Activated T-helper 1 cell treated with anti-CD3 and anti-CD28 coated beads, Interleukin-2, amount 50 U/mL, for 16 hours (primary cell): ENCODE data around the gene SEMG1.

Experiments used
- DNase-seq, 2 donors: peaks; one replicate each; pipeline ENCODE4 v3.0.0-alpha.2; 2020; ENCODE audit warnings: low read depth in 1 of 2, low spot score in 1 of 2

The SEMG1 gene, protein sequence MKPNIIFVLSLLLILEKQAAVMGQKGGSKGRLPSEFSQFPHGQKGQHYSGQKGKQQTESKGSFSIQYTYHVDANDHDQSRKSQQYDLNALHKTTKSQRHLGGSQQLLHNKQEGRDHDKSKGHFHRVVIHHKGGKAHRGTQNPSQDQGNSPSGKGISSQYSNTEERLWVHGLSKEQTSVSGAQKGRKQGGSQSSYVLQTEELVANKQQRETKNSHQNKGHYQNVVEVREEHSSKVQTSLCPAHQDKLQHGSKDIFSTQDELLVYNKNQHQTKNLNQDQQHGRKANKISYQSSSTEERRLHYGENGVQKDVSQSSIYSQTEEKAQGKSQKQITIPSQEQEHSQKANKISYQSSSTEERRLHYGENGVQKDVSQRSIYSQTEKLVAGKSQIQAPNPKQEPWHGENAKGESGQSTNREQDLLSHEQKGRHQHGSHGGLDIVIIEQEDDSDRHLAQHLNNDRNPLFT

DNA sequence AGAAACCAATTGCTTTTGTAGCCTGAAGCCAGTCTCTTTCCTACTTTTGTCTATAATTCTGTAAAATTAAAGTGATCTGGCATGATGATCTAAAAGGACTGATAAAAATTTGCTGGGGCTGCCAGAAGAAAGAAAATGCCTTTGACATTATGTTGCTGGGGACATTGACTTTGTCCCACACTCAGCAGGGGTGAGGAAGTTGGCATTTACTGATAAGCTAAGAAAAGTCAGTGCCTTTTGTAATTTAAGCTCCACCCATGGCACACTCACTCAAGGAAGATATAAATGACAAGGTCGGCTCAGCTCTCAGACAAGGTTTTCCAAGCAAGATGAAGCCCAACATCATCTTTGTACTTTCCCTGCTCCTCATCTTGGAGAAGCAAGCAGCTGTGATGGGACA is at the start of gene SEMG1:
TSS of gene SEMG1 (plus strand) at position 309 of the 400 bp plus-strand sequence. CDS start at position 330, 21 bp downstream.
- no peak for DNase-seq

DNA sequence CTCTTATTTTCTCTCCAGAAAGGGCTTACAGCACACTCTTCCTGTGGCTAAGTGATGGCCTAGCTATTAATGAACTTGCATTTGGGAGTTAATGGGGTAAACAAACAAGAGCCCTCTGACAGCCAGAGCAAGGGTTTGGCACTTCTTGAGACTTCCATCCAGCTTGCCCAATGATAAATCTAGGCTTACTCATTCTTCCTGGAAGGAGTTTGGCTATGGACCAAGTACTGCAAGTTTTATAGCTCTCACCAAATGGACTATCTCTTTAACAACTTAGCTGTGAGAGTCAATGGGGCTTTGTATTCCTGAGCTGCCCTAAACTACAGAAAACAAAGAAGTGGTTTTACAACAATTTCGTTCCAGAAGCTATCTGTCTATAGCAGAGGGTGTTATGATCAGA is 48.9 kb upstream of the SEMG1 start:
- no peak for DNase-seq

DNA sequence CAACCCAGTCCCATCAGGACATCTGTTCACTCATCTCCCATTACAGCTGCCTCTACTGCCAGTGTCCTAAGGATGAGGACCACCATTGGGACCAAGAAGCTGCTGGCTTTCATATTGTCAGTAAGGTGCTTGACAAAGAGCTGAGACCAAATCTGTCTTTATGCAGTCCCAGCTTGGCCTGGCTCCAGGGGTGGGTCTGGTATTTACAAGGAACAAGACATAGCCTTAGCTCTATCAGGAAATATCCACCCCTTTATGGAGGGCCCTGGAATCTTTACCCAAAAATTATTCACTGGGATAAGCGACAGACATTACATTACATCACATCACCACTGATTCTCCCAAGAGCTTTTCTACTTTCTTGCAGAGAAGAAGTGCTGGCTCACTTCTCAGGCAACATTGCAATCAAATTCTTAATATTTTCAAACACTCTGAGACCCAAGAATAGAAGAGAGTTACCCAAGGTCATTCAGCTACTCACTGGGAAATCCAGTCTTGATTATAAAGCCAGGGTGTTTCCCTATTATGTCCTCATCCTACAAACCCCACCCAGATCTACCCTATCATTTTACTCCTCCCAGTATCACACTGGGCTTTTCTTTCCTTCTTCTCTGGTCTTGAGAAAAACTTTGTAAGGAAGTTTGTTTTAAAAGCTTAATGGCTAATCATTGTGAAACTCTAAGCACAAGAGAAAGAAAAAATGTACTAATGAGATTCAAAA is 43.6 kb upstream of the SEMG1 start:
- no peak for DNase-seq

- no peak for DNase-seq
Observed at GRCh38 chr20:45164906-45165305, 41.9 kb upstream of the SEMG1 start.

DNA sequence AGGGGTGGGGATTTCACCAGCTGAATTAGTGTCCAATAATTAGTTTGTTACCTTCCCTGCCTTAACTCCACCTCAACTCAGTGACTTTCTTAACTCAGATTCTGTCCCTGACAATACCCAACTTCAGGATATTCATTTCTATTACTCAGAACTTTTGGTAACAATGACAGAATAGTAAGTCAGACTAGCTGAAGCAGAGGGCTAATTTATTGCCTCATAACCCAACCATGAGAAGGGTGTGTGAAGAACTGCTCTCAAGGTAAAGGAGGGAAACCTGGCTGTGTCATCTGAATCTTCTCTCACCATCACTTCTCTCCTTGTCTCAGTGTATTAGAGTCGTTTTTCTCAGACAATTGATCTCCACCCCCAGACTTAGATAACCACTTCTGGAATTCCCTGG is 33.3 kb upstream of the SEMG1 start:
- no peak for DNase-seq

- no peak for DNase-seq
Observed at GRCh38 chr20:45174434-45175364, 32.1 kb upstream of the SEMG1 start, which contains the start of gene PI3. Gene PI3 (plus strand): TSS chr20:45174902. CDS start chr20:45174923, 21 bp downstream.

- no peak for DNase-seq
Observed at GRCh38 chr20:45176526-45177267, 30.1 kb upstream of the SEMG1 start.

GRCh38 chr20:45179166-45179565 is 27.7 kb upstream of the SEMG1 start:
- no peak for DNase-seq

DNA sequence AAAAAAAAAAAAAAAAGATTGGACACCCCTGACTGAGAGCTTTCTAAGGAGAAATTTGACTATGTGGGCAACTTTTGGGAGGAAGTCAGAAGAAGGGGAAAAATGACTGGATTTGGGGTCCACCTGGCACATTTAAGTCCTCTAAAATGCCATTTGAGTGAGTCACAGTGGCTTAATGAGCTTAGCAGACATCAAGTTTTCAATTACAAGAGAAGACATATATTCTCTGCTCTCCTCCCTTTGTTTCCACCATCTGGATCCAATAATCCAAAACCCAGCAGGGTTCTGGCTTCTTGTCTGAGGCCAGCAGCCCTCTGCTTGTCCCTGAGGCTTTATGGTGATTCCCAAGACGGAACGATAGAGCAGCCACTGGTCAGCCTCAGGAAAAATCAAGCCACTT is 25.2 kb upstream of the SEMG1 start:
- no peak for DNase-seq

GRCh38 chr20:45183084-45183483 is 23.7 kb upstream of the SEMG1 start:
- DNase-seq: no peak

DNA sequence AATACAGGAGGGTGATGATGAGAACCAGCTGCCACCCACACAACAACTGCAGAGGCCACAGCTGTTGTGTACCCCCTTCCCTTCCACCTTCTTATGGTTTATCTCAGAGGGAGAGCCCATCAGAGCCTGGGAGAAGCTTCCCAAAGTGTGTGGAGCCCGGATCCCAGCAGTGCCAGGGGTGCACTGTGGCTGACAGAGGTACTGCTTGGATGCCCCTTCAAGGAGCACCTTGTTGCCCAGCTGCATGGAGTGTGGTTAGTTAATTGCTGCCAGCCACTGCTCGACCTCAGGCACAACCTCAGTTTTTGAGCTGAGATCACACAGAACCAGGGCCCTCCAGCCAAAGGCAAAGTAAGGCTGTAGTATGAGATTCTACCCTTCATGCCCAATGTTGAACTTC is 19.1 kb upstream of the SEMG1 start:
- no peak for DNase-seq

DNA sequence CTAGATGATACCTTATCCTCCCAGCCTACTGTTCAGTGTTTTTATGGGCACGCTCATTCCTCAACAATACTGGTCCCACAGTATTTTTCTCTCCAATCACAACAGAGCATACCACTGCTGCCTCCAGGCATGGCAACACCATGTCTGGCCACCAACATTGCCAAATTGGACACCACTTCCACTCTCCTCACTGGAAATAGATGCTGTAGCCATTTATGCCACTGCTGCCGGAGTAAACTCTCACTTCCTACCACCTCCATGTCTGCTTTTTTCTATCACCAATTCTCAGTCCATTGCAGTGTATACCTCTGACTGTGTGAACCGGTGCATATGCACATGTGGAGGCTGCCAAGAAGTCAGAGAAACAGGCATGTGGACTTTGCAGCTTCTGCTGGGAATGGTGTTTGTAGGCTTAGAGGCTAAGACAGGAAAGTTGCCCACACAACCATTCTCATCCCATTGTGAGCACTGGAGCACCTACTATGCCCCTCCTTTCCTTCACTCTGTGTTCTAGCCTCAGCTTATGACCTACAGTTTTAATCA is 17.7 kb upstream of the SEMG1 start:
- no peak for DNase-seq

DNA sequence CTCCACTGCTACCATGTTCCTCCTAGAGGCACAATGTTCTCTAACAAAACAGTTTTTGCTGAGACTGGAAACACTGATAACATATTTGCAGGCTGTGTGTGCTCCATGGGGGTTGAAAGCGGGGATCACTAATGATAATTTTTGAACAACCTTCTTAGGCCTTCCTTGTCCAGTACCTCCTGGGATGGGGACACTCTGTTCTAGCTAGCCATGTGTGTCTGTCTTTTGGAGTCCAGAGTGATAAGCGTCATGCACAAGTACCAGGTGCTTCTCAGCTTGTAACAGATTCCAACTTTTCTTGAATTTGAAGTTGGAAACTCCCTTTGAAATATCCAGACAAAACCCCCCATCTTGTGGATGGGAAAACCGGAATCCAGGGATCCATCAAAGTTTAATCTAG is 17.0 kb upstream of the SEMG1 start:
- DNase-seq: no peak

- no peak for DNase-seq
Observed at GRCh38 chr20:45191926-45192325, 14.9 kb upstream of the SEMG1 start.

- DNase-seq: no peak
Observed at GRCh38 chr20:45193331-45193730, 13.5 kb upstream of the SEMG1 start.

DNA sequence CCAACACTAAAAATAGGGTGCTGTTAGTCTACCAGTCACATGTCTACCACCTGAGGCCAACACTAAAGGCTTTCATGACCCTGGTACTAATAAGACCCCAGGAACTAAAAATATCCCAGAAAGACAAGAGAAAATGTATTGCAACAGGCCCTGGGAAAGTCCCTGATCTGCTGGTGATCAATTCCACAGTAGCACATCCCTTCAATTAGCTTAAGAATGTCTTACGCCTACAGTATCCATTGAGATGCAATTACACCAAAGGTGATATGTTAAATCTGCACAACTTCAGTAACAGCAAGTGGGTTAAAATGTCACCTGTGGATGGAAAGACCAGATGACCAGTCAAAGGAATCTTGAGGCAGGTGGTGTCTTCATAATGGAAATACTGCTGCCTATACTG is 3.1 kb downstream of the SEMG1 start:
- DNase-seq: no peak

- DNase-seq: no peak
Observed at GRCh38 chr20:45211569-45212474, 5.0 kb downstream of the SEMG1 start.

DNA sequence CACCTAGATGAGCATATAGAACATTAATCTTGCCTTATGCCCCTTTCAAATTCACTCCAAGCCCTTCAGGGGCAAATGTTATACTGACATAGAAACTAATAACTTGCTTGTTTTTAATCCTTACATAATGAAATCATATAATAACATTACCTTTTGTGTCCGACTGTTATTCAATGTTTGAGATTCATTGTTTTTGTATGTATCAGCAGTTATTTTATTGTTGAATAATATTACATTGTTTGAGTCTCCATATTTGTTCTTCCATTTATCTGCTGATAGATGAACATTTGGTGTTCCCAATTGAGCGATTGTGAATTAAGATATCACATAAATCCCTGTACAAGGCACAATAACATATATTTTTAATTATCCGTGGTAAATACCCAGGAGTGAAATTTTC is 6.0 kb downstream of the SEMG1 start:
- no peak for DNase-seq

- DNase-seq: no peak
Observed at GRCh38 chr20:45218124-45218523, 11.3 kb downstream of the SEMG1 start.
